ENCODE results near the gene FAR2.
"Not testable (repeated sequence)": the region's sequence is repeated elsewhere in the genome, so short reads cannot be mapped to it uniquely, and the experiment has no call there.

FAR2 gene

GRCh38 chr12:29155079-29155478, 6.0 kb downstream of the FAR2 start:
- DNase-seq: no peak

GRCh38 chr12:29157486-29157946, 8.4 kb downstream of the FAR2 start:
- DNase-seq: no peak

DNA sequence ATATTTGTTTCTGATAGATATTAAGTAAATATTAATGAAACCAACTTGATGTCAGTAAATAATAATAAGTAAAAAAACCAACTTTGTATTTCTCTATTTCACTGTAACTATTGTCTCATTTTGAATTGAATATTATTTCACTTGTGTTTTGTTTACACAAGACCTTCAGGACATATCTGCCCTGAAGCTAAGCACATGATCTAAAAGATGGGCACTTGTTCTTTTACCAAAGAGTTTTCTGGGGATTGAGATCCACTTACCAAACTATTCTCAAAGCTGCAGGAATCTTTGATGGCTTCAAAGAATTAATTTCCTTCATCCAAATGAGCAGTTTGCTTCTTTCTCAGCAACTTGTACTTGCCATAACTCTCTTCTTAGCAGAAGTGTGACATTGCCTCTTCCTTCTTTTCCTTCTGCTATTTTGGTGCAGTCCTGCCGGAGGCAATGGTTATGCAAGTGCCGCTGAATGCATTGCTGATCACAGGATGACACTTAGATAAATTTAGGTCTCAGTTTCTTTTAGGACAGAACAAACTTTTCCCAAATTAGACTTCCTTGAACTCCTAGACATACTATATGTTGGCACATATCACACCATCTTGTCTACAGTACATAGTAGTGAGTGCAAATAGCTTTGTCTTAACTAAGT, 9.2 kb downstream of the FAR2 start:
- no peak for DNase-seq

DNA sequence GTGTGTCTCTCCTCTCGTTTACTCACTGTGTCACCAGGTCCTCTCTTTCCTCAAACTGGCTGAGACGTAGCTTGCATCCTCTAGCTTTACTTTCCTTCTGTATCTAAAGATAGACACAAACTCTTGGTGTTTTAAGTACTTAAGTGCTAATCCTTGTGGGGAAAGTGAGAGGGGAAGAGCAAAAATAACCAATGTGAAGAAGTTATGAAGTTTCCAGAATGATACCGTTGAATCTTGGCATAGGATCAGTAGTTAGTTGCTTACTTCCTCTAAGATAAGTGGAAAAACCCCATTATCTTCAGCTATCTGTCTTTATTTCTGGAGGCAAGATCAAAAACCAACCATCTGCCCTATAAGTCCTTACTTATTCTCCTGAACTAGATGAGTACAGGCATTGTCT, 10.6 kb downstream of the FAR2 start:
- no peak for DNase-seq

DNA sequence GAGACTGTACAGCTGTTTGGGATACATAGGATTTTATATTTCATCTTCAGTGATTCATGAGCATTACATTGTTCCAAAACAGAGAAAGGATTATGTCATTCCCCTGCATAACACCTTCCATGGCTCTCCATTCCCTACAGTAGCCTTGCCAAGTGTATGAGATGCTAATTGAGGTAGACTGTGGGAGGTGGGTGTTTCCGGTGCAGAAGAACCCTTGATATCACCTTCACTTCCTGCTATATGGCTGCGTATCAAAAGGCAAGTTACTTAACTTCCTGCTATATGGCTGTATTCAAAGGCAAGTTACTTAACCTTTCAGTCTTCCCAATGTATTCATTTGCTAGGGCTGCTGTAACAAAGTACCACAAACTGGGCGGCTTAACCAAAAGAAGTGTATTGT, 11.2 kb downstream of the FAR2 start:
- no peak for DNase-seq

DNA sequence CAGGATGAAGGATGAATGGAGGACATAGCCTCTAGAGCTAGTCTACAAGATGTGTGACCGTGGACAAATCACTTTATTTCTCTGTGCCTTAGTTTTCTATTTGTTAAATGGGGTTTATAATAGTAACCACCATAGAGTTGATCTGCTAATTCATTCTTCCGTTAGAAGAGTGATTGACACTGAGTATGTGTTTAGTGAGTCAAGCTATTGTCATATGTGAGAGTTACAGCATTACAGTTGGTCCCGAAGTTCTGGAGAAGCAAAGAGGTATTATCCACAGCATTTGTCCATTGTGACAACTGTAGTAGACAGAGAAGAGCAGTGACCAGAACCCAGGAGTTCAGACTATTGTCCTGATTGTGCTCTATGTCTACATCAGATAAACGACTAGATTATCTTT, 14.1 kb downstream of the FAR2 start:
- DNase-seq: no peak

- peak; percentile 56 for DNase-seq
Observed at GRCh38 chr12:29164477-29165393, 15.7 kb downstream of the FAR2 start.

- no peak for DNase-seq
Observed at GRCh38 chr12:29167445-29167844, 18.4 kb downstream of the FAR2 start.

- no peak for DNase-seq
Observed at GRCh38 chr12:29167988-29168387, 18.9 kb downstream of the FAR2 start.

- DNase-seq: not testable (repeated sequence)
Observed at GRCh38 chr12:29169978-29170377, 20.9 kb downstream of the FAR2 start.

DNA sequence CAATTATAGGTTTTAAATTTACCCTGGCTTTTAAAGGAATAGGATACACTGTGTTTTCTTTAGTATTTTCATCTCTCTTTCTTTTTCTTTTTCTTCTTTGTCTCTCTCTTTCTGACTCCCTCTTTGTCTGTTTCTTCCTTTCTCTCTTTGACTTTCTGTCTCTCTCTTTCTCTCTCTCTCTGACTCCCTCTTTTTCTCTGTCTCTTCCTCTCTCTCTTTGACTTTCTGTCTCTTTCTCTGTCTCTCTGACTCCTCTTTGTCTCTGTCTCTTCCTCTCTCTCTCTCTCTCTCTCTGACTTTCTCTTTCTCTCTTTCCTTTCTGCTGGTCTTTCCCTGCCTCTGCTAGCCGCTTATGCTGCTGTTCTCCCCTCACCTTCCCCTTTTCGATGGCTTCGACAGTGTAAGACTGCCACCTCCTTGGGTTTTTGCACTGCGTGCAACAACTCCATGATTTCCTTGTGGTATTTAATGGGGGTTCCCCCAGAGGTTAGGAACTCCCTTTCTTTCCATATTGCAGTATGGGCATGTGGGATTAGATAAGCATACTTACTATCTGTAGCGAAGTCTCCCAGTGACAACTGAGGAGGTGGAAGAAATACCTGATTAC, 21.5 kb downstream of the FAR2 start:
- not testable (repeated sequence) for DNase-seq

DNA sequence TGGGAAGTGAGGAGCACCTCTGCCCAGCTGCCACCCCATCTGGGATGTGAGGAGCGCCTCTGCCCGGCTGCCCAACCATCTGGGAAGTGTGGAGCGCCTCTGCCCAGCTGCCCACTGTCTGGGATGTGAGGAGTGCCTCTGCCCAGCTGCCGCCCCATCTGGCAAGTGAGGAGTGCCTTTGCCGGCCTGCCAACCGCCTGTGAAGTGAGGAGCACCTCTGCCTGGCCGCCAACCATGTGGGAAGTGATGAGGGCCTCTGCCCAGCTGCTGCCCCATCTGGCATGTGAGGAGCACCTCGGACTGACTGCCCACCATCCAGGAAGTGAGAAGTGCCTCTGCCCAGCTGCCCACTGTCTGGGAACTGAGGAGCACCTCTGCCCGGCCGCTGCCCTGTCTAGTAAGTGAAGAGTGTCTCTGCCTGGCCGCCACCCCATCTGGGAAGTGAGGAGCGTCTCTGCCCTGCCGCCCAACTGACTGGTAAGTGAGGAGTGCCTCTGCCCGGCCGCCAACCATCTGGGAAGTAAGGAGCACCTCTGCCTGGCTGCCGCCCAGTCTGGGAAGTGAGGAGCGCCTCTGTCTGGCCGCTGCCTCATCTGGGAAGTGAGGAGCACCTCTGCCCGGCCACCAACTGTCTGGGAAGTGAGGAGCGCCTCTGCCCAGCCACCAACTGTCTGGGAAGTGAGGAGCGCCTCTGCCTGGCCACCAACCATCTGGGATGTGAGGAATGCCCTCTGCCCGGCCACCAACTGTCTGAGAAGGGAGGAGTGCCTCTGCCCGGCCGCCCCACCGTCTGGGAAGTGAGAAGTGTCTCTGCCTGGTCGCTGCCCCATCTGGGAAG, 22.6 kb downstream of the FAR2 start:
- DNase-seq: no peak

DNA sequence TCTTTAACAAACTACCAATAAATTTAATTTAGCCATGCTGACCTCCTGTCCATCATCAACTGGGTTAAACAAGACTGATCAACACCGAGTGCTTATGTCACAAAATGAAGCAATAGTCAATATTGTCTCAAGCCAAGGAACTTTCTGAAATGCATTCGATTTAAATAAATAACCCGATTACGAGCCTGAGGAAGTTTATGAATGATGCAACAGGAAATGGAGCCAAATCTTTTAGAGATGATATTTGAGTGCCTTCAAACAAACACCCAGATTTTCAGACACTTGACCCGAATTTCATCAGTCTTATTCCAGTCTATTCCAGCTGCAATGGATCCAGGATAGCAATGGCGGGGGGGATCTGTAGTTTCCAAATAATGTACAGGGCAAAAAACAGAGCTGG, 27.9 kb downstream of the FAR2 start:
- no peak for DNase-seq

GRCh38 chr12:29182247-29182646, 33.2 kb downstream of the FAR2 start:
- not testable (repeated sequence) for DNase-seq

DNA sequence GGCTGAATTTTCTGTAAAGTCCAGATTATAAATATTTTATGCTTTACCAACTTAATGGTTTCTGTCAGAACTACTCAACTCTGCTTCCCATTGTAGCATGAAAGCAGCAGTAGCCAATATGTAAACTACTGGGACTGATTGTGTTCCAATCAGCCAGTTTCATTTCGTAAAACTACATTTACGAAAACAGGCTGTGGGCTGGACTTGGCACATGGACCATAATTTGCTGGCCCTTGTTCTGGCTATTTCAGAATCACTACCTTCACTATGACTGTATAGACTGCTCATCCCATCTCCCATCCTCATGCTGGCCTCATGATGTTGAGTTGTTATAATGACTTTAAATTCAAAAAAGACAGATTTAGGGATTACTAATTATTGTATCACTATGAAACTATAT, 38.7 kb downstream of the FAR2 start:
- no peak for DNase-seq

GRCh38 chr12:29191267-29191850, 42.3 kb downstream of the FAR2 start:
- DNase-seq: no peak

- DNase-seq: no peak
Observed at GRCh38 chr12:29198901-29199300, 49.8 kb downstream of the FAR2 start.

GRCh38 chr12:29200586-29200985, 51.5 kb downstream of the FAR2 start:
- no peak for DNase-seq

DNA sequence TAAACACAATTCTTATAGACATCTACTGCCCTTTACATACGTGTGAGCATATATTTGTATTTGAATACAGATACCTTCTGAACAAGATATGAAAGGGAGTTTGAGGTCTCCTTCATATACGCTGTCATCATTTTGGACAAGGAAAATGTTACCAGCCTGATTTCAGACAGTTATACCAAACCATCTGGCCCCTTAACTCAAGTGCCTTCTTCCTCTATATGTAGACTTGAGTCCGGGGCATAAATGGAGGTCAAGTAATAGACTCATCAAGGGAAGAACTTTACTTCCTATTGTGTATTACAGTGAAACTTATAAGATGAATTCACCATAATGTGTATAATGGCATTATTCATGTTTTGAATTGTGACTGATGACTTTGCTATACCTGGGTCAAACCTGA, 52.2 kb downstream of the FAR2 start:
- DNase-seq: no peak

GRCh38 chr12:29201746-29202145, 52.7 kb downstream of the FAR2 start:
- DNase-seq: no peak

DNA sequence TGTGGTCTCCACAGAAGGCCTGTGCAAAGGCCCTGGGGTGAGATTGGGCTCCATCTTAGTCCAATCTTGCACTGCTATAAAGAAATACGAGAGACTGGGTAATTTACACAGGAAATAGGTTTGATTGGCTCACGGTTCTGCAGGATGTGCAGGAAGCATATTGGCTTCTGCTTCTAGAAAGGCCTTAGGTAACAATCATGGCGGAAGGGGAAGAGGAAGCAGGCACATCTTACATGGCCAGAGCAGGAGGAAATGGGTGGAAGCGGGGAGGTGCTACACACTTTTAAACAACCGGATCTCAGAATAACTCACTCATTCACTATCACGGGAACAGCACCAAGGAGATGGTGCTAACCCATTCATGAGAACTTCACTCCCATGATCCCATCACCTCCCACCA, 55.4 kb downstream of the FAR2 start:
- DNase-seq: no peak

- no peak for DNase-seq
Observed at GRCh38 chr12:29207120-29207519, 58.0 kb downstream of the FAR2 start.

DNA sequence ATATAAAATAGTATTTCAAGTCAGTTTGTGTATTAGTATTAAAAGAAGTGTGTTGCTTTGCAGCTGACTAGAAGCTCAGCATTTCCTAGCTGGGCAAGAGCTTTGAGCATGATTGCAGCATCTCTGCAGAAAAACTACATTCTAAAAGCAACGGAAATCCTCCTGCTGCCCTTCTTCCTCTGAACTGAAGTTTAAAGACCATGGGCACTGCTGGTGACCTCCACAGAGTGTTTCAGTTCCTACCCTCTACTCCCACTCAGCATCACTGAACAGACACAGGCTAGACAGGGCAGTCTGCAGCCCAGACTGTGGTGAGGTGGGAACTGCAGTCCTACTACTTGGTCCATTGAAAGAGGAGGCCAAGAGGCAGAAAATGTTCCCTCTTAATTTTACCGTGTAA, 59.0 kb downstream of the FAR2 start:
- no peak for DNase-seq
